ENCODE data around the gene SMPX.

Gene SMPX

DNA sequence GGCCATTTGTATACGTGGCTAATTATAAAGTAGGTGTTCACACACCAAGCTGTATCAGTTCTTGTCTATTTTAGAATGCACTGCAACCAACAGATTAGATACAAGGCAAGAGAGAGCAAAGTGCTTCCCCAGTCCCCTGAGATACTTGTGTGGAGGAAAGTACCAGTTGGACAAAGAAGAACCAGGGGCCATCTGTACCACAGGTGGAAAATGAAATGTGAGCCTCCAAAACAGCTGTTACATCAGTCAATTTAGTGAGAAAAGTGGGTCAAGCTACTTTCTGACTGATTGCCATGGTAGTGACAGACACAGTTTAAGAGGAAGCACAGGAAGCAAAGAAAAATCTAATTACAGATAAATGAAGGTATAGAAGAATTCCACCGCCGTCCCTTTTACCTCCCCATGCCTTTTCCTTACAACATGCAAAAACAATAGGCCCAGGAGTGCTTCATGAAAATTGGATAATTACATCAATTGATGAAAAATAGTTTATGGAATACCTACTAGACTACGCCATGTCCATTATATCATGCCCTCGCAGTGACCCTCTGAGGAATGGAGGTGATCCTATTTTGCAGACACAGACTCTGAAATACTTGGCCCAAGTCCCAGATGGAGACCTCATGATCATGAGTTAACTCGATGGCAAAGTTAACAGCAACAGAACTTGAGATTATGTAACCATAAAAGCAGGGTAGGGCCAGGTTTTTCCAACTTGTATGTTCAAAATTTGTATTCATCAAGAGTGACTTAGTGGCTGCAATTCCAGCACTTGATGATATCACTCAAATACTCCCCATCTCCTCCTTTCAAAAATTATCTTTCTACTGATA, 15.8 kb downstream of the SMPX start:
- DNase-seq: peak; percentile 37

- no peak for DNase-seq
These were observed 16.6 kb downstream of the SMPX start for GRCh38 chrX:21741364-21741763.

- no peak for DNase-seq
These were observed 17.3 kb downstream of the SMPX start for GRCh38 chrX:21740329-21741274.

GRCh38 chrX:21738950-21739287, 19.0 kb downstream of the SMPX start:
- no peak for DNase-seq

- no peak for DNase-seq
These were observed 19.5 kb downstream of the SMPX start for GRCh38 chrX:21738210-21738949.

GRCh38 chrX:21735768-21736127, 22.2 kb downstream of the SMPX start:
- DNase-seq: no peak

DNA sequence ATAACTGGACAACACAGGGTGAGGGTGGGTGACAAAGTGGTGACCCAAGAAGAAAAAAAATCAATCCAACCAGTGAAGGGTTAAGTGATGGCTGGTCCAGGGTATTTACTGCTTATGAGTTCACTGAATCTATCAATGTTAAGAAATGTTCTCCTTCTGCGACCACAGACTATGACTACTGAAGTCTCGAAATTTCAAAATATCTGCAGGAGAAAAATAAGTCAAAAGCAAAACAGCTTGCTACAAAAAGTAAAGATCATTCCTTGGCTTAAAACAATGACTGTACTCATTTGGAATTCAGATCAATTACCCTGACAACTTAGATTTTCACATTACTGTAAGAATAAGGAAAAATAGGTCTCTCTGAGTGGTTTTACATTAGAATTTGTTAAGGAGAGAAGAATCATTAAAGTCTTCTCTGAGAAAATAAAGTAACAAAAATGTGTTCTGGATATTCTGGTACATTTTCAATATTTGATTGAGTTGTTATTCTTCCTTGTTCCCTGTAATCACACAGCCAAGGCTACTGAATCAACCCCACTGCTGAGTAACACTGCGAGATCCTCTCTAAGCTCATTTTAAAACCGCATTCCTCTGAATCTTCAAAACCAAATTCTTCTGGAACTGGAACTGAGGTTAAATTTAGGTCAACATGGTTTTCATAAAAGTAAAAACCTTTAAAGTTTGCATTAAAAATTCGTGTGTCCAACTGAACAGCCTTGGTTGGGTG, 22.7 kb downstream of the SMPX start:
- DNase-seq: no peak

DNA sequence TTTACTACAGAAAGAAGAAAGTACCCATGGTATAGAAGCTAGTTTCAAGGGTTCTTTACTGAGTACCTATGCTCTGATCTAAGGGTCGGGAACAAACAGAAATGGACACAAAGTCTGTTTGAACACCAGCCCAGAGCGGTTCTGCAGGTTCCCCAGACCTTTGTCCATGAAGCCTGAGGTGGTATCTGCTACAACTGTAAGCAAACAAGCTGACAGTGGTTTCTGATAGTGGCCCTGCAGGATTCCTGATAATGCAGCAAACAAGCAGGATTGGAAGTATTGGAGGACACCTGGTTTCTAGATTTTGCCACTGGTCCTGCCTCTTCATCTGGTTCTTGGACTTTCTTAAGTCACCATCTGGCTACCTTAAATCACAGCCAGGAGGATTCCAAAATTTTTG, 23.7 kb downstream of the SMPX start:
- DNase-seq: no peak

DNA sequence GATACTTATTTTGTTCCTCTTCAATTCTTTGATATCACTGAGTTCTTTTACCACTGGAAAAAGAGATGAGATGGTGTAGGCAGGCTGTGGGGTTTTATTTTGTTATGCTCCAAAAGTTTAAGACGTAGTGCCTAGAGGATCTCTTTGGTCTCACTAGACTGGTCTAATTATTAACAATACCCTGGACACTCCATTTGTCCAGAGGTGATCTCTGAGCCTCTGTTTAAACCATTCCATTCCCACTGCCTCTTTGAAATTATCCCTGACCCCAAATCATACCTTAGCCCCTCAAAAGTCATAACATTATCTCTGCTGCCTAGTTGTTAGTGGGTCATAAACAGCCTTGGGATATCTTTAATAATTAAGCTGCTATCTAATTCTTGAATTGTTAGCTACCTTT, 24.2 kb downstream of the SMPX start:
- DNase-seq: no peak

DNA sequence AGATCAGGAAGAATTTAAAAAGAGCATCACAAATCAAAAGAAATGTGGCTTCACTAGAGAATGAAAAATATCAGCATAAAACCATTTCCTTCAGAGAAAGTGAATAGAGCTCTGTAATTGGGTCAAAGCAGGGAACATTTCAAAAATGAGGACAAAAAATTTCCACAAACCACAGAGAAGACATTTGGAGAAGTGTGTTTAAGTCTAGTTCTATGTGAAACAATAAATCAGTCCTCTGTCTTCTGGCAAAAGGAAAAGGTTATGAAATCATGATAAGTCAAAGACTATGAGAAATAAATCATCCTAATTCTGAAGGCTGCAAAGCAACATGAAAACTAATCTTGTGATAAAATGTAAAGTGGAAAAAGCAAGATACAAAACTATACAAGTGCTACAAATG, 27.9 kb downstream of the SMPX start:
- DNase-seq: no peak

DNA sequence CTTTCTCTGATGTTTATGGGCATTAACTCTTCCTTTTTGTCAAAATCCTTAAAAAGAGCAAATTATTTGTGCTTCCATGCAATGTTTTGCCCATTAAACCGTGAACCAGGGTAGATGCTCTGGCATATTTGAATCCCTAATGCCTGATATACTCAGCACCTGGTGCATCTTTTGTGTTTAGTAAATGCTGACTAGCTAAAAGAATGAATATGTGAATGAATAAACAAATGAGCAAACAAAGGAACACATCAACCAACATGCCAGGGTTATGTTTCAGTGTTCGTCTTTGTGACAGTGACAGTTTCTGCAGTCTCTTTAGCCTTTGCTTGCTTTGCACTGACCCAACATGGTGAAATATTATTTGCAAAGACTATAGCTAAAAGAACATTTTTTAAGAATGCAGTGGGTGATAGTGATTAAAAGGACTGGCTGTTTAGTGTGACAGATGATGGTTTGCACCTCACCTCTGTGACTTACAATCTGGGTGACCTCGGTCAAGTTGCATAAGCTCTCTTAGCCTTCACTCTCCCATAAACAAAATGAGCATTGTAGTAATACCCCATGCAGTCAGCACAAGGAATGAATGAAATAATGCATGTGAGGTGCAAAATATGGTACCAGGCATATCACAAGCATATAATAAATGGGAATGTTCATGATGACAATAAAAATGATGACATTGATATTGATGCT, 29.5 kb downstream of the SMPX start:
- no peak for DNase-seq

GRCh38 chrX:21725916-21726315, 32.0 kb downstream of the SMPX start:
- no peak for DNase-seq

- DNase-seq: no peak
These were observed 32.4 kb downstream of the SMPX start for GRCh38 chrX:21725496-21725895.

DNA sequence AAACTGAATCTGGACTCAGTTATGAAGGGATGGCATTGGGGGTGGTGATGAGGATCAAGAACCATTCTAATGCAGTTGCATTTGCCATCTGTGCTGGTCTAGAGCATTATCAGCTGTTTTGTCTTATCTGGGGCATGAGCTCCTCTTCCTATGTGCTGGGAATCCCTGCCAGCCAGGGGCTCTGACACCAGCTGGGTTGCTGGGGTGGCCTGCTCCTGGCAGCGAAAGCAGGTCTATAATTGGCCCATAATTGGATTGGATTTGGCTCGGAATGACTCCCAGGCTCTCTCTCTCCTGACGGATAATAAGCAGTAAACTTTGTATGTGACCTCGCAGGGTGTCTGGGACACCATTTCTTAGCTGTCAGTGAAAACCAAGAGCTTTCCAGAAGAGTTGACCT, 34.1 kb downstream of the SMPX start:
- DNase-seq: peak; percentile 58

DNA sequence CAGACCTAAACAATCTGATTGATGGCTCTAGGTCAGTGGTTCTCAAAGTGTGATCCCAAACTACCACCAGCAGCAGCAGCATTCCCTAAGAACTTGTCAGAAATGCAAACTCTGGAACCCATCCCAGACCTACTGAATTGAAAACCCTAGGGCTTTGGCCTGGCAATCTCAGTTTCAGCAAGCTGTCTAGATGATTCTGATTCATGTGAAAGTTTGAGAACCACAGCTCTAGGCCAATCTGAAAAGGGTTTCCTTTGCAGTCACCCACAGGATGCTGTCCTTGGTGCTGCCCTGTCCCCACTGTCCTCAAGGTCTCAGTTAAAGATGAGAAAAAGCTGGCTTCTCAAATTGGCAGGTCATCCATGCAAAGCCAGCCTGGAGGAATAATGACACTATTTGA, 34.8 kb downstream of the SMPX start:
- DNase-seq: no peak

DNA sequence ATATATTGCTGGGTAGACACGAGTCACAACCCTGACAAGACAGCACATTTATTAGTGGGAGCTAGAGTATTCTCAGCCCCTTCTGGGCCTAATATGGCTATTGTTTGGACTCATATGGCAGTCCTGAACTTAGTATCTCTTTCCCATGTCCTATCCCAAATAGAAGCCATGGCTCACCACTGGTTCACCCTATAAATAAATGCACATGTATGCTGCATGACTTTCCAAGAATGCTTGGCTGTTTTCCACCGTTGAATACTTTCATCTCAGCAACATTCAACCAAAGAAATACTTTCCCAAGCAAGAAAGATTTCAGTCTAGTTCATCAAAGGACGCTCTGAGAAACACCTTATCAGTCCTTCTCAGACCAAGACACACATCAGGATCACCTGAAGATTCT, 36.7 kb downstream of the SMPX start:
- no peak for DNase-seq

- no peak for DNase-seq
These were observed 39.3 kb downstream of the SMPX start for GRCh38 chrX:21718575-21718974.

- DNase-seq: no peak
These were observed 40.1 kb downstream of the SMPX start for GRCh38 chrX:21717802-21718201.

DNA sequence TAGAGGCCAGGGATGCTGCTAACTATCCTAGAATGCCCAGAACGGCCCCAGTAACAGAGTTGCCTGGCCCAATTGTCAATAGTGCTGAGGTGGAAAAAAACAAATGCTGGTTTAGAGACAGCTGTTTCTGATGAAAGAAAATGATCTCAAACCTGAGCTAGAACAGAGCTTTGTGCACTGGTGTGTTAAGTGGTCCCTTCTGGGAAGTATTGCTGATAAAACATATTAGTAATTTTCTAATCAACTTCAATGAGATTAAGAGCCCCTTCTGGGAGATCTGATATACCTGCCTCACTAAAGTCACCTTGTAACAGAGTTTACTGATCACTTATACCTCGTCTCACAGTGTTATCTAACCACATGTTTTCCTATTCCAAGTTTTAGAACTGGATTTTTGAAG, 42.1 kb downstream of the SMPX start:
- no peak for DNase-seq

DNA sequence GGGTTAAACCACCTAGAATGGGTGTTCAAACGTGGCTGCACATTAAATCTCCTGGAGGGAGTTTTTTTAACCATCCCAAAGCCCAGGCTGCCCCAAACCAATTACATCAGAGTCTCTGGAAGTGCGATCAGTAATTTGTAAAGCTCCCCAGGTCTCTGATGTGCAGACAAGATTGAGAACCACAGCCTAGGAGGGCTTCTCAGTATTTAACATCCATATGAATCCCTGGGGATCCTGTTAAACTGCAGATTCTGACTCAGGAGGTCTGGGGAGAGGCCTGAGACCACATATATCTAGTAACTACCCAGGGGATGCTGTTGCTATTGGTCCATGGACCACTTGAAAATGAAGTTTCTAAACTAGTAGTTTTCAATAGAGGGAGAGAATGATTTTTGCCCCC, 42.6 kb downstream of the SMPX start:
- no peak for DNase-seq

GRCh38 chrX:21711848-21712197, 46.1 kb downstream of the SMPX start:
- DNase-seq: no peak

DNA sequence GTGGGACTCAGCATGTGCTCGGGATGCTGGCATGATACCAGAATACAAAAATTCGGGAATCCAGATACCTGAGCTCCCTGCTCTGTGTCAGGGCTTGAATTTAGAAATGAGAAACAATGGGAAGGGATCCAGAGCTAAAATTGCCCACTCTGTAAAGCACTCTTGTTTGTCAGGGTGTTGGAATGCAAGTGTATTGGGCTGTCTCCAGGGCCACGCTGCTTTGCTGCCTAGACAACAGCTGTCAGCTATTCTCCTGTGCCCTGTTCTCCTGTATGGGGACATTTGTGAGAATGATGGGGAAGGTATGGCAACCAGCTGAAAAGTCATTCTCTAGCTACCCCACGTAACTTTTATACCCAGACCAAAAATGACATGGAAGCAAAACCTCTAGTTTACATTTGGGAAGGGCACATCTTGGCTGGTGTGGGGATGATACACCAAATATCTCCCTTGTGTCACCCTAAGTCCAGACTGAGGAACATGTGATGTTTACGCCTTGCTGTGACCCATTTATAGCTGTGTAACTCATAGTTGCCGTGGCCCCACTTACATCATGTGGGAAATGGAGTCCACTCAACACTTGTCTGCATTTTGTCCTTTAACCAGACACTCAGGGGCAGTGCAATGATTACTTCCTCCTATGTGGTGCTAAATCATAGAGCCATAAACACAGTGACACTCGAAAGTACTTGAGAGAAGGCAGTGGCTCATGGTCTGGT, 46.6 kb downstream of the SMPX start:
- DNase-seq: no peak

Data from NCI-H1694 (cell line).